COR-L47 (cell line): ENCODE results near the gene SOAT1.
"Not testable (repeated sequence)": the region's sequence is repeated elsewhere in the genome, so short reads cannot be mapped to it uniquely, and the experiment has no call there.

Source experiments
- DNase-seq: peaks from one replicate; lab custom pipeline; 2025; lab: John Stamatoyannopoulos, UW

The SOAT1 gene

GRCh38 chr1:179353546-179353945 lies 59.9 kb downstream of the SOAT1 start:
- no peak for DNase-seq

GRCh38 chr1:179361631-179362030 lies 68.0 kb downstream of the SOAT1 start:
- DNase-seq, result not testable (repeated sequence)

GRCh38 chr1:179365342-179366092 lies 71.9 kb downstream of the SOAT1 start, which contains the start of gene AXDND1:
Gene AXDND1 (plus strand): TSS chr1:179365971. CDS start chr1:179366510, 539 bp downstream.
- peak; percentile 71 for DNase-seq

GRCh38 chr1:179366093-179366800 lies 72.7 kb downstream of the SOAT1 start:
- no peak for DNase-seq

- DNase-seq, result peak; percentile 74
Observed at GRCh38 chr1:179369751-179370341, 76.2 kb downstream of the SOAT1 start.

GRCh38 chr1:179372160-179372559 lies 78.6 kb downstream of the SOAT1 start:
- DNase-seq, result no peak

GRCh38 chr1:179376223-179376622 lies 82.6 kb downstream of the SOAT1 start:
- no peak for DNase-seq

- DNase-seq, result no peak
Observed at GRCh38 chr1:179380299-179380698, 86.7 kb downstream of the SOAT1 start.

GRCh38 chr1:179384027-179384426 lies 90.4 kb downstream of the SOAT1 start:
- no peak for DNase-seq

- DNase-seq, result no peak
Observed at GRCh38 chr1:179385510-179385909, 91.9 kb downstream of the SOAT1 start.

- DNase-seq, result no peak
Observed at GRCh38 chr1:179393721-179394120, 100.1 kb downstream of the SOAT1 start.

GRCh38 chr1:179399399-179399798 lies 105.8 kb downstream of the SOAT1 start:
- DNase-seq, result not testable (repeated sequence)
